ENCODE measurements around the gene DCAF17. TPM values are rescaled to one million over a fixed set of nuclear protein-coding genes. Genes with fewer than 3 reads are reported as not detected.

DCAF17 gene
- total RNA-seq, 1 donor from 2014 or later = 53.8 TPM

DNA sequence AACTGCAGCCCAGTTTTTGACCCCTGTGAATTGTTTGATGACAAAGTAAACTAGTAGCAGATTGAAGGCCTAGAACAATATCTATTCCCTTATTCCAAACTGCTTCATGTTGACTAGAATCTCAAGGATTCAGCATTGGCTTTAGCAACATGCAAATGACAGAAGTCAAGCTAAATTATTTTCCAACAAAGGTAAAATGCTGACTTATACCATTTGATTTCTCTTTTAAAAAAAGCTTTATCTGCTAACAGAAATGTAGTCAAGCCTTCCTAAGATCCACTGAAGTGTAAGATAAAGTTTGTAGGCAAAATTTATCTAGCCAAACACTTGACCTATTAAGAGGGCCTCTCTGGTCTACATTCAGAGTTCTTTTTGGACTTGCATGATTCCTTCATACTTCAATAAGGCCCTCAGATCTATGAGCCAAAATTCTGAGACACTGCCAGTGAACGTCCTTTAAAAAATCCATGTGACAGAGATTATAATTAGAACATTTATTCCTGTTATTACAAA is 78.7 kb downstream of the DCAF17 start:
- Histone ChIP-seq H3K36me3 (no peaks in the 10 kb centered on the region), H3K79me2 (ENCODE audit: low read depth) (no peaks in the 10 kb centered on the region), H3K4me3 (no peak overlapping the region), H3K27ac (no peak overlapping the region), H3K9ac (no peak overlapping the region), H2AFZ (replicated peaks) (no peak overlapping the region), H4K20me1 (ENCODE audit: low read depth) (no peaks in the 10 kb centered on the region), H3F3A (ENCODE audit: low read depth) (peaks cover 18% of the 10 kb centered on the region), H3K4me1 (peaks cover 28% of the 10 kb centered on the region), H3K9me3 (ENCODE audit: low read depth) (no peaks in the 10 kb centered on the region), H3K4me2 (no peak overlapping the region), H3K27me3 (no peaks in the 10 kb centered on the region)
- no peaks in the 10 kb centered on the region for H3K36me3 Mint-ChIP-seq
- peaks cover 21% of the 10 kb centered on the region for H3K4me1 Mint-ChIP-seq
- H3K4me3 Mint-ChIP-seq = no peak overlapping the region
- TF ChIP-seq EZH2phosphoT487 (IDR thresholded peaks at IDR 0.05) (no peak), EZH2 (IDR thresholded peaks at IDR 0.05) (no peak)
- TF ChIP-seq, protein P1, sequence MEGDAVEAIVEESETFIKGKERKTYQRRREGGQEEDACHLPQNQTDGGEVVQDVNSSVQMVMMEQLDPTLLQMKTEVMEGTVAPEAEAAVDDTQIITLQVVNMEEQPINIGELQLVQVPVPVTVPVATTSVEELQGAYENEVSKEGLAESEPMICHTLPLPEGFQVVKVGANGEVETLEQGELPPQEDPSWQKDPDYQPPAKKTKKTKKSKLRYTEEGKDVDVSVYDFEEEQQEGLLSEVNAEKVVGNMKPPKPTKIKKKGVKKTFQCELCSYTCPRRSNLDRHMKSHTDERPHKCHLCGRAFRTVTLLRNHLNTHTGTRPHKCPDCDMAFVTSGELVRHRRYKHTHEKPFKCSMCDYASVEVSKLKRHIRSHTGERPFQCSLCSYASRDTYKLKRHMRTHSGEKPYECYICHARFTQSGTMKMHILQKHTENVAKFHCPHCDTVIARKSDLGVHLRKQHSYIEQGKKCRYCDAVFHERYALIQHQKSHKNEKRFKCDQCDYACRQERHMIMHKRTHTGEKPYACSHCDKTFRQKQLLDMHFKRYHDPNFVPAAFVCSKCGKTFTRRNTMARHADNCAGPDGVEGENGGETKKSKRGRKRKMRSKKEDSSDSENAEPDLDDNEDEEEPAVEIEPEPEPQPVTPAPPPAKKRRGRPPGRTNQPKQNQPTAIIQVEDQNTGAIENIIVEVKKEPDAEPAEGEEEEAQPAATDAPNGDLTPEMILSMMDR (IDR thresholded peaks at IDR 0.05) = no peak
- H3K27ac Mint-ChIP-seq = no peak overlapping the region
- H3K9me3 Mint-ChIP-seq = peaks cover 3% of the 10 kb centered on the region
- no peak for DNase-seq (ENCODE audit: low spot score)
- H3K27me3 Mint-ChIP-seq (ENCODE audit: insufficient read depth, low read depth) = peaks cover 6% of the 10 kb centered on the region

GRCh38 chr2:171513719-171514160 is 79.7 kb downstream of the DCAF17 start:
- peaks cover 22% of the 10 kb centered on the region for H3K4me1 Mint-ChIP-seq
- Histone ChIP-seq H3K9ac (no peak overlapping the region), H3F3A (ENCODE audit: low read depth) (peaks cover 18% of the 10 kb centered on the region), H3K4me2 (no peak overlapping the region), H3K27ac (no peak overlapping the region), H3K79me2 (ENCODE audit: low read depth) (no peaks in the 10 kb centered on the region), H3K9me3 (ENCODE audit: low read depth) (no peaks in the 10 kb centered on the region), H2AFZ (replicated peaks) (peak overlapping the region; percentile 70), H4K20me1 (ENCODE audit: low read depth) (no peaks in the 10 kb centered on the region), H3K4me3 (no peak overlapping the region), H3K27me3 (no peaks in the 10 kb centered on the region), H3K36me3 (no peaks in the 10 kb centered on the region), H3K4me1 (peaks cover 28% of the 10 kb centered on the region)
- TF ChIP-seq, protein P1 (IDR thresholded peaks at IDR 0.05) = no peak
- TF ChIP-seq EZH2phosphoT487 (IDR thresholded peaks at IDR 0.05) (no peak), EZH2 (IDR thresholded peaks at IDR 0.05) (no peak)
- H3K9me3 Mint-ChIP-seq = peaks cover 7% of the 10 kb centered on the region
- H3K4me3 Mint-ChIP-seq = no peak overlapping the region
- DNase-seq (ENCODE audit: low spot score) = no peak
- no peak overlapping the region for H3K27ac Mint-ChIP-seq
- peaks cover 13% of the 10 kb centered on the region for H3K27me3 Mint-ChIP-seq (ENCODE audit: insufficient read depth, low read depth)
- no peaks in the 10 kb centered on the region for H3K36me3 Mint-ChIP-seq

GRCh38 chr2:171514908-171515582 is 81.0 kb downstream of the DCAF17 start:
- Mint-ChIP-seq H3K4me3 (no peak overlapping the region), H3K27me3 (ENCODE audit: insufficient read depth, low read depth) (peaks cover 18% of the 10 kb centered on the region), H3K27ac (no peak overlapping the region), H3K9me3 (peaks cover 9% of the 10 kb centered on the region), H3K36me3 (no peaks in the 10 kb centered on the region), H3K4me1 (peaks cover 32% of the 10 kb centered on the region)
- Histone ChIP-seq H3K27ac (no peak overlapping the region), H3F3A (ENCODE audit: low read depth) (peaks cover 21% of the 10 kb centered on the region), H4K20me1 (ENCODE audit: low read depth) (no peaks in the 10 kb centered on the region), H2AFZ (replicated peaks) (no peak overlapping the region), H3K36me3 (no peaks in the 10 kb centered on the region), H3K9me3 (ENCODE audit: low read depth) (no peaks in the 10 kb centered on the region), H3K9ac (no peak overlapping the region), H3K27me3 (no peaks in the 10 kb centered on the region), H3K79me2 (ENCODE audit: low read depth) (no peaks in the 10 kb centered on the region), H3K4me1 (peaks cover 29% of the 10 kb centered on the region), H3K4me3 (no peak overlapping the region), H3K4me2 (no peak overlapping the region)
- no peak for DNase-seq (ENCODE audit: low spot score)
- TF ChIP-seq EZH2phosphoT487 (IDR thresholded peaks at IDR 0.05) (no peak), EZH2 (IDR thresholded peaks at IDR 0.05) (no peak)
- TF ChIP-seq, protein P1 (IDR thresholded peaks at IDR 0.05) = no peak
